Tibial artery (tissue), 4 donors: ENCODE measurements around the gene COMT.

Experiments
- DNase-seq, 2 donors: peaks; one replicate each; pipeline ENCODE4 v3.0.0-alpha.2; 2019
- H3K27ac ChIP-seq, 2 donors: fragments of 200-600 bp; sonication (generic) in 1 of 2; 1 replicate in 1 of 2; 2 replicates in 1 of 2; pipeline ENCODE4 v1.5.1; 2018 to 2019; ENCODE audit warnings: mild to moderate bottlenecking in 1 of 2
- H3K27me3 ChIP-seq, 2 donors: fragments of 200-600 bp; sonication (generic) in 1 of 2; one replicate each; pipeline versions ENCODE4 v1.5.1 to v1.6.0; 2016 to 2019
- H3K36me3 ChIP-seq, 3 donors: fragments of 200-600 bp; sonication (generic) in 2 of 3; one replicate each; pipeline ENCODE4 v1.5.1; 2016 to 2019; ENCODE audit warnings: mild to moderate bottlenecking in 2 of 3
- H3K4me1 ChIP-seq, 4 donors: fragments of 200-600 bp; sonication (generic) in 2 of 4; 1 replicate in 3 of 4; 2 replicates in 1 of 4; pipeline ENCODE4 v1.5.1; 2016 to 2019
- H3K4me3 ChIP-seq, 2 donors: fragments of 200-600 bp; sonication (generic) in 1 of 2; 1 replicate in 1 of 2; 2 replicates in 1 of 2; pipeline ENCODE4 v1.5.1; 2018 to 2019; ENCODE audit warnings: mild to moderate bottlenecking in 2 of 2
- H3K9me3 ChIP-seq, 3 donors: fragments of 200-600 bp; sonication (generic) in 1 of 3; one replicate each; pipeline ENCODE4 v1.5.1; 2016 to 2019
- CTCF ChIP-seq, 2 experiments: fragments of 200-600 bp in 1 of 2; fragments of 450-650 bp in 1 of 2; IDR thresholded peaks; one replicate each; pipeline ENCODE4 v1.5.1; 2017 to 2019; ENCODE audit warnings: antibody characterized with exemption in 2 of 2, mild to moderate bottlenecking in 1 of 2, moderate library complexity in 1 of 2
- intact Hi-C: fragments of 100-400 bp; cut with DNase I; formaldehyde crosslinking; loops from one replicate; pipeline ENCODE4 v1.15.0; 2023; ENCODE audit warnings: low total_unique reads

The COMT gene

GRCh38 chr22:20016734-20017621 is 75.4 kb downstream of the COMT start, which contains the start of gene ARVCF:
TSS of gene ARVCF (minus strand) at chr22:20016823. CDS start at chr22:19990794, 26,029 bp downstream.
- H3K36me3 ChIP-seq, result no peaks in the 10 kb centered on the region
- intact Hi-C loops, result no loop called here
- no peaks in the 10 kb centered on the region for H3K27me3 ChIP-seq
- no peaks in the 10 kb centered on the region for H3K9me3 ChIP-seq
- peak within 1 kb of the TSS; percentile 46 to 54 for H3K27ac ChIP-seq
- H3K4me3 ChIP-seq, result peak within 1 kb of the TSS; percentile 63 to 77
- DNase-seq, result peak; percentile 86 to 95
- H3K4me1 ChIP-seq, result peaks cover 0 to 55% (median 37%) of the 10 kb centered on the region in 4 donors
- TF ChIP-seq CTCF (IDR thresholded peaks at IDR 0.05), result peak; percentile 29 to 55

DNA sequence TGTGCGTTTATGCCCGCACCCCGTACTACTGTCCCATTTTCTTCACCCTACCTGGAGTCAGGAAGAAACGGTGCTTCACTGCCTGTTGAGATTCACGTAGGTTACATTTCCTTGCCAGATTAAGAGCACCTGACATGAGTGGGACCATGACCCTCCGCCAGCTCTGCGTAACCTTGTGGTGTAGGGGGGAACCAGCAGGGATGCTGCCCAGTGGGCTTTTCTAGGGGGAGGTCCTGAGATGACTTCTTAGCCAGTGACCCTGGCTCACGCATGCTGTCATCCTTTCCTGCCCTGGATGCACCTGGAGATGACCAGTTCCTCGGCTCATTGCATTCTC is 76.0 kb downstream of the COMT start:
- Histone ChIP-seq H3K36me3 (no peaks in the 10 kb centered on the region), H3K4me3 (peak overlapping the region in 1 of 2 donors; percentile 77), H3K27ac (no peak overlapping the region), H3K4me1 (peaks cover 5 to 60% (median 43%) of the 10 kb centered on the region in 4 donors), H3K27me3 (no peaks in the 10 kb centered on the region), H3K9me3 (no peaks in the 10 kb centered on the region)
- intact Hi-C loops, result no loop called here
- no peak for TF ChIP-seq CTCF (IDR thresholded peaks at IDR 0.05)
- DNase-seq, result no peak

DNA sequence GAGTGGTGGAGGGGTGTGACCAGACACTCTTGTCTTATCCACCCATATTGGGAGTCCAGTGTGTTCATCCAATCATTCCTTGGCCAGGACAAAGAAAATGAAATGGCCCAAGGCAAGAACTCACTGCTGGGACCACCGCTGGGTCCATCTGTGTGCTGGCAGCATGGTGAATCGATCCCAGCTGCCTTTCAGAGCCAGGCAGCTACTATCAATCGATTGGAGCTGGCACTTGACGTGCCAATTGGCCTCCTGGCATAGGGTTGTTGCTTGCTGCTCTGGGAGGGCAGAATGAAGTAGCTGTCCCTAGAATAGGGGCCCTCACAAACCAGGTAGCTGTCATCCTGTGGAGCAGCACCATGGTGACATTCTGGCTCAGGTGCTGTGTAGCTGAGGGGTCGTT is 76.4 kb downstream of the COMT start:
- intact Hi-C loops, result no loop called here
- Histone ChIP-seq H3K4me3 (no peak overlapping the region), H3K27ac (no peak overlapping the region), H3K4me1 (peaks cover 7 to 60% (median 43%) of the 10 kb centered on the region in 4 donors), H3K36me3 (peaks cover 0 to 4% (median 0%) of the 10 kb centered on the region in 3 donors), H3K27me3 (no peaks in the 10 kb centered on the region), H3K9me3 (no peaks in the 10 kb centered on the region)
- TF ChIP-seq CTCF (IDR thresholded peaks at IDR 0.05), result no peak
- no peak for DNase-seq
